Activated CD8-positive, alpha-beta T cell treated with anti-CD3 and anti-CD28 coated beads for 36 hours (primary cell): ENCODE results near the gene C15orf62. TPM values are rescaled to one million over a fixed set of nuclear protein-coding genes. Genes with fewer than 3 reads are reported as not detected.

Experiments
- ATAC-seq: fragments of 200-7000 bp; cut with Tn5 transposase; one replicate; pipeline ENCODE4 v1.10.0; 2021; ENCODE audit warnings: mild to moderate bottlenecking, moderate library complexity
- CTCF ChIA-PET: fragments of 350-600 bp; sonication (Branson Sonifier 250); formaldehyde crosslinking; loops from one replicate; lab custom pipeline; 2021; ENCODE audit warnings: antibody characterized with exemption; lab: Charles Lee
- POLR2A ChIA-PET: fragments of 350-600 bp; sonication (Branson Sonifier 250); formaldehyde crosslinking; loops from one replicate; lab custom pipeline; 2021; ENCODE audit warnings: antibody characterized with exemption; lab: Charles Lee
- DNase-seq: peaks from one replicate; pipeline ENCODE4 v3.0.0-alpha.2; 2020
- H3K27ac Mint-ChIP-seq: one replicate; pipeline ENCODE4 v1.8.0; 2021; ENCODE audit warnings: mild to moderate bottlenecking, mixed read lengths
- H3K27me3 Mint-ChIP-seq: one replicate; pipeline ENCODE4 v1.8.0; 2021; ENCODE audit warnings: mixed read lengths
- H3K36me3 Mint-ChIP-seq: one replicate; pipeline ENCODE4 v1.8.0; 2021; ENCODE audit warnings: low read depth, mixed read lengths
- H3K4me1 Mint-ChIP-seq: one replicate; pipeline ENCODE4 v1.8.0; 2021; ENCODE audit warnings: low read depth, mixed read lengths
- H3K4me3 Mint-ChIP-seq: one replicate; pipeline ENCODE4 v1.8.0; 2021; ENCODE audit warnings: mild to moderate bottlenecking, moderate library complexity, mixed read lengths
- H3K9me3 Mint-ChIP-seq: one replicate; pipeline ENCODE4 v1.8.0; 2021; ENCODE audit warnings: mixed read lengths
- CTCF ChIP-seq: fragments of 200-600 bp; IDR thresholded peaks from one replicate; pipeline ENCODE4 v1.8.0; 2022; ENCODE audit warnings: antibody characterized with exemption, mild to moderate bottlenecking
- intact Hi-C: fragments of 100-400 bp; cut with micrococcal nuclease; formaldehyde crosslinking; loops from one replicate; pipeline ENCODE4 v1.10.0; 2022
- total RNA-seq, 2 experiments: library from RNA; stranded (reverse); gene quantifications; one replicate each; pipeline ENCODE4 v1.2.3, GENCODE V29; 2021

The C15orf62 gene
- total RNA-seq, 2 experiments from 2014 or later = 0.61 to 0.63 TPM

- no peaks in the 10 kb centered on the region for H3K27me3 Mint-ChIP-seq
- H3K4me3 Mint-ChIP-seq = peak overlapping the region; percentile 78
- ChIA-PET CTCF (interaction anchor here (1.1 to 1.6 kb wide), 5 partner anchors 12 to 99 kb away, joined by 3 to 4 read pairs (median 3); no protein-coding TSS in a partner anchor), POLR2A (interaction anchor here (0.6 to 2.0 kb wide), 7 partner anchors 22 to 86 kb away, joined by 3 to 10 read pairs (median 3); partner anchors contain the start of genes GCHFR and VPS18)
- H3K4me1 Mint-ChIP-seq = peaks cover 20% of the 10 kb centered on the region
- ATAC-seq = no peak
- peak overlapping the region; percentile 99 for H3K27ac Mint-ChIP-seq
- intact Hi-C loops = loop anchor here (5.0 kb wide), 1 partner anchor 41 kb away; the partner anchor contains the start of gene C15orf62
- H3K9me3 Mint-ChIP-seq = no peaks in the 10 kb centered on the region
- DNase-seq = no peak
- TF ChIP-seq CTCF = no peak
- H3K36me3 Mint-ChIP-seq = peaks cover 8% of the 10 kb centered on the region
Observed at GRCh38 chr15:40807888-40808461, 38.2 kb downstream of the C15orf62 start.

GRCh38 chr15:40808861-40809450 is 39.2 kb downstream of the C15orf62 start:
- peaks cover 17% of the 10 kb centered on the region for H3K4me1 Mint-ChIP-seq
- CTCF ChIA-PET = interaction anchor here (1.4 kb wide), 1 partner anchor 49 kb away, joined by 4 read pairs; no protein-coding TSS in a partner anchor
- H3K4me3 Mint-ChIP-seq = peak overlapping the region; percentile 78
- no peak overlapping the region for H3K27ac Mint-ChIP-seq
- no peak for TF ChIP-seq CTCF
- intact Hi-C loops = loop anchor here (5.0 kb wide), 1 partner anchor 42 kb away; the partner anchor contains the start of gene C15orf62
- peaks cover 11% of the 10 kb centered on the region for H3K36me3 Mint-ChIP-seq
- POLR2A ChIA-PET = interaction anchor here (0.8 to 2.0 kb wide), 3 partner anchors 21 to 85 kb away, joined by 3 to 10 read pairs (median 4); partner anchors contain the start of gene VPS18
- ATAC-seq = no peak
- no peaks in the 10 kb centered on the region for H3K27me3 Mint-ChIP-seq
- H3K9me3 Mint-ChIP-seq = no peaks in the 10 kb centered on the region
- peak; percentile 7 for DNase-seq

GRCh38 chr15:40812721-40813425 is 43.1 kb downstream of the C15orf62 start:
- intact Hi-C loops = no loop called here
- ChIA-PET POLR2A (interaction anchor here (1.2 kb wide), 1 partner anchor 118 kb away, joined by 4 read pairs; the partner anchor contains the start of gene RAD51), CTCF (interaction anchor here (1.3 kb wide), 1 partner anchor 46 kb away, joined by 4 read pairs; no protein-coding TSS in a partner anchor)
- H3K36me3 Mint-ChIP-seq = peaks cover 12% of the 10 kb centered on the region
- DNase-seq (no peak), ATAC-seq (no peak)
- no peaks in the 10 kb centered on the region for H3K9me3 Mint-ChIP-seq
- no peak for TF ChIP-seq CTCF
- H3K4me3 Mint-ChIP-seq = no peak overlapping the region
- no peaks in the 10 kb centered on the region for H3K27me3 Mint-ChIP-seq
- H3K4me1 Mint-ChIP-seq = peaks cover 12% of the 10 kb centered on the region
- no peak overlapping the region for H3K27ac Mint-ChIP-seq

- no peak for DNase-seq
- POLR2A ChIA-PET = interaction anchor here (0.8 kb wide), 1 partner anchor 27 kb away, joined by 3 read pairs; no protein-coding TSS in a partner anchor
- CTCF ChIA-PET = interaction anchor here (0.9 to 1.1 kb wide), 2 partner anchors 58 to 79 kb away, joined by 3 read pairs; partner anchors contain the start of genes RHOV and VPS18
- TF ChIP-seq CTCF = no peak
- intact Hi-C loops = no loop called here
- Mint-ChIP-seq H3K4me1 (no peaks in the 10 kb centered on the region), H3K4me3 (no peak overlapping the region), H3K36me3 (peaks cover 12% of the 10 kb centered on the region), H3K27me3 (no peaks in the 10 kb centered on the region), H3K9me3 (no peaks in the 10 kb centered on the region), H3K27ac (no peak overlapping the region)
- no peak for ATAC-seq
Observed at GRCh38 chr15:40815042-40815698, 45.4 kb downstream of the C15orf62 start.
